Central memory CD8-positive, alpha-beta T cell (primary cell): ENCODE measurements around the gene SUSD2.
"Not testable (repeated sequence)": the region's sequence is repeated elsewhere in the genome, so short reads cannot be mapped to it uniquely, and the experiment has no call there.

Experiments used
- ATAC-seq: fragments of 150-1000 bp; cut with Tn5 transposase; replicated peaks from 2 replicates; pipeline ENCODE4 v1.10.0; 2022; ENCODE audit warnings: mild to moderate bottlenecking, moderate FRiP score, moderate number of reproducible peaks; ENCODE audit not compliant: poor library complexity, severe bottlenecking; ENCODE audit errors: extremely low read depth
- DNase-seq, 2 donors: peaks; one replicate each; pipeline ENCODE4 v3.0.0; 2021; ENCODE audit warnings: low spot score in 2 of 2
- H3K27ac Mint-ChIP-seq: one replicate; pipeline ENCODE4 v1.8.0; 2022; ENCODE audit warnings: low read depth, mild to moderate bottlenecking, moderate library complexity, mixed read lengths
- H3K27me3 Mint-ChIP-seq: one replicate; pipeline ENCODE4 v1.8.0; 2022; ENCODE audit warnings: mixed read lengths
- H3K36me3 Mint-ChIP-seq: one replicate; pipeline ENCODE4 v1.8.0; 2022; ENCODE audit warnings: mild to moderate bottlenecking, moderate library complexity, mixed read lengths; ENCODE audit not compliant: insufficient read depth
- H3K4me1 Mint-ChIP-seq: one replicate; pipeline ENCODE4 v1.8.0; 2022; ENCODE audit warnings: mixed read lengths
- H3K4me3 Mint-ChIP-seq: one replicate; pipeline ENCODE4 v1.8.0; 2022; ENCODE audit warnings: mild to moderate bottlenecking, moderate library complexity, mixed read lengths
- H3K9me3 Mint-ChIP-seq: one replicate; pipeline ENCODE4 v1.8.0; 2022; ENCODE audit warnings: mixed read lengths

Gene SUSD2, protein sequence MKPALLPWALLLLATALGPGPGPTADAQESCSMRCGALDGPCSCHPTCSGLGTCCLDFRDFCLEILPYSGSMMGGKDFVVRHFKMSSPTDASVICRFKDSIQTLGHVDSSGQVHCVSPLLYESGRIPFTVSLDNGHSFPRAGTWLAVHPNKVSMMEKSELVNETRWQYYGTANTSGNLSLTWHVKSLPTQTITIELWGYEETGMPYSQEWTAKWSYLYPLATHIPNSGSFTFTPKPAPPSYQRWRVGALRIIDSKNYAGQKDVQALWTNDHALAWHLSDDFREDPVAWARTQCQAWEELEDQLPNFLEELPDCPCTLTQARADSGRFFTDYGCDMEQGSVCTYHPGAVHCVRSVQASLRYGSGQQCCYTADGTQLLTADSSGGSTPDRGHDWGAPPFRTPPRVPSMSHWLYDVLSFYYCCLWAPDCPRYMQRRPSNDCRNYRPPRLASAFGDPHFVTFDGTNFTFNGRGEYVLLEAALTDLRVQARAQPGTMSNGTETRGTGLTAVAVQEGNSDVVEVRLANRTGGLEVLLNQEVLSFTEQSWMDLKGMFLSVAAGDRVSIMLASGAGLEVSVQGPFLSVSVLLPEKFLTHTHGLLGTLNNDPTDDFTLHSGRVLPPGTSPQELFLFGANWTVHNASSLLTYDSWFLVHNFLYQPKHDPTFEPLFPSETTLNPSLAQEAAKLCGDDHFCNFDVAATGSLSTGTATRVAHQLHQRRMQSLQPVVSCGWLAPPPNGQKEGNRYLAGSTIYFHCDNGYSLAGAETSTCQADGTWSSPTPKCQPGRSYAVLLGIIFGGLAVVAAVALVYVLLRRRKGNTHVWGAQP

DNA sequence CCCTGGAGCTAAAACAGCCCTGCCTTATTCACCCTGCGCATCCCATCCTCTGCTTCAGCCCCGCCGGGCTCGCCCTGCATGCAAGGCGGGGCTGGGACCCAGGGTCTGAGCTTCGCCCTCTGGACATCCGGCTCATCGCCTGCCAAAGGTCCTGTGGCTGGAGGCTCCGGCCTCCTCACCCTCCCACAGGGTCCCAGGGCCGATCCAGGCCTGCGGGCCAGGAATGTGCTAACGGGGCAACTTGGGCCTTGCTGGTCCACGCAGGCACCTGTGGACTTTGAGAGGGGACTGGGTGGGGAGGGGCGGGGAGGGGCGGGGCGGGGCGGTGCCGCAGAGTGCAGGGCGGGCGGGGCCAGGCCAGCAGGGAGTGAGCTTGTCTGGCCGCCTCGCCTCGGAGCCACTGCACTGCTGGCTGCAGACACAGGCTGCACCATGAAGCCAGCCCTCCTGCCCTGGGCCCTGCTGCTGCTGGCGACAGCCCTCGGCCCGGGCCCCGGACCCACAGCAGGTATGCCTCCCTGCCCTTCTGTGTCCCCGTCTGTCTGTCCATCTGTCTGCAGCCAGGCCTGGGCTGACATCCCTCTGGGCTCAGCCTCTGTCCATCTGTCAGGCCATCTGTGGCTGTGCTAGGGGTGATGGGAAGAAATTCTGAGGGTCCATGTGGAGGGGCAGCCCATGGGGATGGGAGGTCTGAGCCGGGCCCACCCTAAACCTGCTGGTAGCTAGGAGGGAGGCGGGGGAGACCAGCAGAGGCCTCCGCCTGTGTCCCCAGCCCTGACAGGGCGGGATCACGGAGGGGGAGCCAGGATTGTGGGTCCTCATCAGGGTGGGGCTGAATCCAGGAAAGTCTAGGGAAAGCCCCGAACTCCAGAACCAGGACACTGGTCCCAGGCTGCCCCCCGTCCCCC is at the start of gene SUSD2:
SUSD2 (plus strand) TSS at position 400 of the 908 bp plus-strand sequence; CDS start at position 433, 33 bp downstream.
- H3K27me3 Mint-ChIP-seq = no peaks in the 10 kb centered on the region
- no peak for ATAC-seq
- peaks cover 12% of the 10 kb centered on the region for H3K36me3 Mint-ChIP-seq
- H3K4me3 Mint-ChIP-seq = no peak within 1 kb of the TSS
- DNase-seq = no peak
- H3K4me1 Mint-ChIP-seq = no peaks in the 10 kb centered on the region
- no peak within 1 kb of the TSS for H3K27ac Mint-ChIP-seq
- H3K9me3 Mint-ChIP-seq = no peaks in the 10 kb centered on the region

DNA sequence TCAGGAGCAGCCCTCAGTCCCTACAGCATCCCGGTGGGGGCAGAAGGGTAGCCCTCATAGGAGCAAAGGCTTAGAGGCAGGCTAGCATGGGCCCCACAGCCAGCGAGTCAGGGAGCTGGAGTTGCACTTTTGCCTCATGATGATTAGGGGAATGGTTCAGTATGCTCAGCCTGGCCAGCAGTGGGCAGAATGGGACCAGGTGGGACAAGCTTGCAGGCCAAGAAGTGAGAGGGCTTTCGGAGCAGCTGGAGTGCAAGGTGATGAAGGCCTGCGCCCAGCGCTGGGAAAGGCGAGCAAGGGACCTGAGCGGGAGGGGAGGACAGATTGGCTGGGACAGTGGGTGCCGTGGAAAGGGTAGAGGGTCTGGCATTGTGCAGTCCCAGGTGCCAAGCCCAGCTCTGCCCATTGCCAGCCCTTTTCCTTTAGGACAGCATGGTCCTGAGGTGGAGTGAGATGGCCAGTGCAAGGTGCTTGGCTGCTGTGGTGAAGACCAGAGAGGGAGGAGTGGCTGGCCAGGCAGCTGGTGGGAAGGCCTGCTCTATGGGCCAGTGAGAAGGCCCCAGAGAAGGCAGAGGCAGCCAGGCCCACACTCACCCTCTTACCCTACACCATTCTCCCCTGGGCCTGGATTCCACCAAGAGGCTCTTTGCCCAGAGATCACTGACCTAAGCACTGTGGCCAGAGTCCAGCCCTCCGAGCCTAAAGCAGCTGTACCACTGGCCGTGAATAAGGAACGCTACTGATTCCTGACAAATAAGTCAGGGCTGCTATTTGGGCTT is 47.9 kb upstream of the SUSD2 start:
- no peaks in the 10 kb centered on the region for H3K9me3 Mint-ChIP-seq
- H3K27me3 Mint-ChIP-seq = no peaks in the 10 kb centered on the region
- ATAC-seq = no peak
- H3K27ac Mint-ChIP-seq = peak overlapping the region; percentile 78
- H3K36me3 Mint-ChIP-seq = peaks cover 14% of the 10 kb centered on the region
- no peak for DNase-seq
- H3K4me3 Mint-ChIP-seq = no peak overlapping the region
- H3K4me1 Mint-ChIP-seq = peaks cover 24% of the 10 kb centered on the region

DNA sequence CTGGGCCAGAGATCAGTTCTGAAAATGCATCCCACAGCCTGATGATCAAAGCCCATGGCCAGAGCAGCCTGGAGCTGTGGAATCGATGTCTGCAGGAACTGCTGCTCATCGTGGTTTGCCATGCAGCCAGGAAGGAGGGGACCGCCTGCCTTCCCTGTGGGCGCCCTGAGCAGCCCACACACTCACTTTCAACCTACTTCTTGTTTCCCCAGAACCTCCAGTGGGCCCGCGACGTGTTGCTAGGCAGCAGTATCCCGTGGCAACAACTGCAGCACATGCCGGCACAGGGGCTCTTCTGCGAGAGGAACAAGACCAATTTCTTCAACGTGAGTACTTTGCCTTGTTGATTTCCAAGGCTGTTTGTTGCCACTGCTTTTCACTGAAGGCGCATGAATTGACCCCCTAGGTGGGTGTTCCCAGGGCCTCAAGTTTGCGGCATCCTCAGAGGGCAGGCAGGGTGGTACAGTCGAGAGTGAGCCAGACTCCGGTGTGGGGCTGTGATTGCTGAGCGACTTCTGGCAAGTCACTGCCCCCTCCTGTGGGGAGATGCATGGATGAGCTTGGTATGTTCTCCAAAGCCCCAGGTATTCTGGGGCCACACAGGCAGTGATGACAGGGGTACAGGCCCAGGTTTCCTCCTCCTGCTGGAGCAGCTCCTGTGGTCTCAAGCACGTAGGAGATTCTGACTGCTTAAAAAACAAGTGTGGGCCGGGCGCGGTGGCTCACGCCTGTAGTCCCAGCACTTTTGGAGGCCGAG is 47.0 kb upstream of the SUSD2 start:
- Mint-ChIP-seq H3K27ac (peak overlapping the region; percentile 78), H3K9me3 (no peaks in the 10 kb centered on the region), H3K4me3 (no peak overlapping the region), H3K36me3 (peaks cover 14% of the 10 kb centered on the region), H3K4me1 (peaks cover 19% of the 10 kb centered on the region), H3K27me3 (no peaks in the 10 kb centered on the region)
- DNase-seq (peak; percentile 39 to 48), ATAC-seq (peak; percentile 56)

DNA sequence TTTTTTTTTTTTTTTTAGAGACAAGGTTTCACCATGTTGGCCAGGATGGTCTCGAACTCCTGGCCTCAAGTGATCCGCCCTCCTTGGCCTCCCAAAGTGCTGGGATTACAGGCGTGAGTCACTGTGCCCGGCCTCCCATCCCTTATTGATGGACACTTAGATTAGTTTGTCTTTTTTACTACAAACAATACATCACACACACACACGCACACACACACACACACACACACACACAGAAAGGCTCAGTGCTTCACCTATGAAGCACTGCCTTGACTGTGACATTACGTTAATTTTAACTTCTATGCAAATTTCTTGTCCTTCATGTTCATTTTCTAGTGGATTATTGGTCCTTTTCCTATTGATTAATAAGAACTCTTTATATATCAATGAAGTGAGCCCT is 44.8 kb upstream of the SUSD2 start:
- not testable (repeated sequence) for H3K9me3 Mint-ChIP-seq, H3K4me3 Mint-ChIP-seq, H3K27ac Mint-ChIP-seq, ATAC-seq, H3K27me3 Mint-ChIP-seq, DNase-seq
- H3K36me3 Mint-ChIP-seq = peaks cover 17% of the 10 kb centered on the region
- peaks cover 27% of the 10 kb centered on the region for H3K4me1 Mint-ChIP-seq

DNA sequence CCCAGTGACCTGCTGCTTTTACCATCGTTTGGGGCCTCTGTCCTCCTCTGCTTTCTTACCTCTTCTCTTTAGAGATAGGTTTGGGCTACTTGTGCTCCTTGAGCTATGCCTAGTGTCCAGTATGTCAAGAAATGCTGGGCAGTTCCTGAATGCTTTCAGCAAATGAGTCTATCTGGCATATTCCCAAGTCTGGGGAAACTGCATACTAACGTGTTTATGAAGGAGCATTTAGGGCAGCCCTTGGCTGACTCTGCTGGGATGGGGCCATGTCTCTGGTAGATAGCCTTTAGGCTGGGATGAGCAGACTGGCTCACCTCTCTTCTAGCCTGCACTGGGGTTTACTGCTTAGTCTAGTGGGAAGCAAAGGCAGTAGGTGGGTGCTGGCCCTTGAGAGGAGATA is 43.7 kb upstream of the SUSD2 start:
- H3K4me3 Mint-ChIP-seq = no peak overlapping the region
- DNase-seq = no peak
- H3K4me1 Mint-ChIP-seq = peaks cover 37% of the 10 kb centered on the region
- no peak for ATAC-seq
- no peaks in the 10 kb centered on the region for H3K9me3 Mint-ChIP-seq
- no peak overlapping the region for H3K27ac Mint-ChIP-seq
- no peaks in the 10 kb centered on the region for H3K27me3 Mint-ChIP-seq
- H3K36me3 Mint-ChIP-seq = peaks cover 18% of the 10 kb centered on the region

DNA sequence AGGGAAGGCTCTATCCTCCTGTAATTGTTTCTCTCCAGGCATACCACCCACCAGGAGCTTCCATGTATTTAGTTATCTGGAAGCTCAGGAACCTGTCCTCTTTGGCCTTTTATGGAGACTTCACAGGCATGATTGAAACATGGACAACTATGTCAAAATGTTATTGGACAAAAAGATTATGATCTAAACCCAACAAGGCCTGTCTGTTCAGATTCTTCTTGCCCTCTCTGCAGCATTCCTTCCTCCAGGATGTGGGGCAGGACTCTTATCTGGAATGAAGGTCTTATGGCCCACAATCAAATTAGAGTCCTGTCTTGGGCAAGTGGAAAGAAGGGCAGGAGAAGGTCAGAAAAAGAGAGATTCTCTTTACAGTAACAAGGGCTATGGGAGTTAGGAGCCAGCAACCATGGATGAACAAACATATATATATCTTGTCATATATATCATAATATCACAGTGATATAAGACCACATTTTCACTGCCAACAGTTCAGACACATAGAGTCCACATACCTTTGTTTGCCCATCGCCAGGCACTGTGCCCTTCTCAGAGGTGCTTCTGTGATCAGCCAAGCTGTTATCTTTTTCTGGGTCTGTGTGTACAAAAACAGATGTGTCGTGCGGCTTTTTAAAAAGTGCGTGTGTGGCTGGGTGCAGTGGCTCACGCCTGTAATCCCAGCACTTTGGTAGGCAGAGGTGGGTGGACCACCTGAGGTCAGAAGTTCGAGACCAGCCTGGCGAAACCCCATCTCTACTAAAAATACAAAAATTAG is 42.5 kb upstream of the SUSD2 start:
- peaks cover 38% of the 10 kb centered on the region for H3K4me1 Mint-ChIP-seq
- no peaks in the 10 kb centered on the region for H3K9me3 Mint-ChIP-seq
- DNase-seq (no peak), ATAC-seq (no peak)
- H3K4me3 Mint-ChIP-seq = no peak overlapping the region
- H3K27me3 Mint-ChIP-seq = no peaks in the 10 kb centered on the region
- H3K36me3 Mint-ChIP-seq = peaks cover 15% of the 10 kb centered on the region
- H3K27ac Mint-ChIP-seq = no peak overlapping the region

DNA sequence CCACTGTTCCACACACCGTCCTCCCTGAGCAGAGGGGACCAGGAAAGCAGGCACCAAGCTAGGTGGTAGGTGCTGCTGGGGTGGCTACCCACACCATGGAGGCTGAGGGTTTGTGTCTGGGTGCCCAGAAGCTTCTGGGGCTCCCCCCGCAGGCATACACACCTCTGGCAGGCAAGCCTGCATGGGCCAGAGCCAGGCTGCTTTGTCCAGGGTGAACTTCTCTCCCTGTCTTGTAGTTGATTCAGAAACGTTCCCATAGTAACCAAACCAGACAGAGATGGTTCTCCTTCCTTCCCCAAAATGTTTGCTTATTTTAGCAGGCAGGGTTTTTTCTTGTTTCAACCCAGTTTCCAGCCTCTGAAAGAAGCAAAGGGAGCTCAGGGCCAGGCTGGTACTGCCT is 40.9 kb upstream of the SUSD2 start:
- no peak for ATAC-seq

DNA sequence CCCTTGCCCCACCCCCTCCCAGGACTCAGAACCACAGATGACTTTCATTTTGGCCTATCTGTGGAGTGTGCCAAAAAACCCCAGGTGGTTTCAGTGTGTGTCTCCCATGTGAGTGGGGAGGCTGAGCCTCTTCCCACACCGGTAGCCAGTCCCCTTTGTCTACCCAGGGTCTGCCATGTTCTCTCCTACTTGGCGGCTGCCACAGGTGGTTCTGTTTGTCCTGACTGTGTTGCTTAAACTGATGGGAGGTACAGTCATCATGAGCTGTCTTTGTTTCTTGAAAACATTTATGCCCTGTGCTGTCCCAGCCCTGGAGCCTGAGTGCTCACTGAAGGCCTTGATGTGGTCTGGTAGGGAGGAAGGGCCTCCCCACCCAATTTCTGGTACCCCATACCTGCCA is 39.7 kb upstream of the SUSD2 start:
- no peaks in the 10 kb centered on the region for H3K27me3 Mint-ChIP-seq
- DNase-seq (no peak), ATAC-seq (peak; percentile 43)
- H3K9me3 Mint-ChIP-seq = no peaks in the 10 kb centered on the region
- H3K4me3 Mint-ChIP-seq = peak overlapping the region; percentile 55
- peaks cover 54% of the 10 kb centered on the region for H3K4me1 Mint-ChIP-seq
- peak overlapping the region; percentile 49 for H3K27ac Mint-ChIP-seq
- peaks cover 9% of the 10 kb centered on the region for H3K36me3 Mint-ChIP-seq

More for the DNA sequence above, 40.9 kb upstream of the SUSD2 start:
- peak overlapping the region; percentile 35 for H3K27ac Mint-ChIP-seq
- DNase-seq = no peak
- H3K36me3 Mint-ChIP-seq = peaks cover 12% of the 10 kb centered on the region
- H3K9me3 Mint-ChIP-seq = no peaks in the 10 kb centered on the region
- H3K4me3 Mint-ChIP-seq = no peak overlapping the region
- peaks cover 50% of the 10 kb centered on the region for H3K4me1 Mint-ChIP-seq
- H3K27me3 Mint-ChIP-seq = no peaks in the 10 kb centered on the region

DNA sequence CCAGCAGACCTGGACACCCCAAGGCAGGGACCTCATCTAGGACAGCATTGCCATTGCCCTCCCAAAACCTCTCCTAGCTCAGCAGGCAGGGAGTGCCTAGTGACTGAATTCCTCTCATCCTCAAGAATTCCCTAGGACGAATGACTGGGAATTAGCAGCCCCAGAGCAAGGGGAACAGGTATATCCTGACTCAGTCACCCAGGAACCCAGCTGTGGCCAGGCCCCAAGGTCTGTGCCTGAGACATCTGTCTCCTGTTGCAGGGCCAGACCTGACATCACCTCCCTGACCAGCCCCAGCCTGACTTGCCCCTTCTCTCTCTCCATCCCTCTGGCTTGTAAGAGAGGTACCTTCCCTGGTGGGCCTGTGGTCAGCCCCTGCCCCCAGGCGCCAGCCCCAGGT is 39.0 kb upstream of the SUSD2 start:
- peaks cover 57% of the 10 kb centered on the region for H3K4me1 Mint-ChIP-seq
- peak overlapping the region; percentile 83 for H3K27ac Mint-ChIP-seq
- no peaks in the 10 kb centered on the region for H3K27me3 Mint-ChIP-seq
- H3K36me3 Mint-ChIP-seq = peaks cover 7% of the 10 kb centered on the region
- DNase-seq (no peak), ATAC-seq (no peak)
- H3K4me3 Mint-ChIP-seq = peak overlapping the region; percentile 55
- no peaks in the 10 kb centered on the region for H3K9me3 Mint-ChIP-seq

DNA sequence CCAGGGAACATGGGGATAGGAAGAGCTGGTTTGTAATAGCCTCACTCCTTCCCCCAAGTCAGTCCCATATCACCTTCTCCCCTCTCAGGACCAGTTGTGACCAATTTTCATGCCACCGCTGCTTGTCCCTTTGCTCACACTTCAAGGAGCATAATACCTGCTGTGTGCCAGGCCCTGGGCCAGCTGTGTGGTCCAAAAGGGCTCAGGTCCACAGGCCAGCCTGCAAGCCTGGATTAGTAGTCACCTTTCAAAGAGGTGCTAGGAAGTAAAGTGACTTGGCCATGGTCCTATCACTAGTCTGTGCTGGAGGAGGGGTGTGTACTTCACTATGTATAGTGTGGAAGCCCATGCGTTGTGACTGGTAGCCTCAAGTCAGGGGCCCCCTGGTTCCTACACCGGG is 38.5 kb upstream of the SUSD2 start:
- H3K27ac Mint-ChIP-seq = peak overlapping the region; percentile 83

More for the DNA sequence above, 38.5 kb upstream of the SUSD2 start:
- Mint-ChIP-seq H3K27me3 (no peaks in the 10 kb centered on the region), H3K4me3 (no peak overlapping the region), H3K9me3 (no peaks in the 10 kb centered on the region), H3K4me1 (peaks cover 59% of the 10 kb centered on the region), H3K36me3 (peaks cover 8% of the 10 kb centered on the region)
- ATAC-seq = no peak
- DNase-seq = no peak
